ENCODE measurements around the gene SCN1A. TPM values are rescaled to one million over a fixed set of nuclear protein-coding genes. Genes with fewer than 3 reads are reported as not detected.

Gene SCN1A
- total and polyA plus RNA-seq, 2 of the 13 experiments (the other 11 are each of a cell fraction or from before 2014, with no cell fraction given) = 19.9 to 39.4 TPM

DNA sequence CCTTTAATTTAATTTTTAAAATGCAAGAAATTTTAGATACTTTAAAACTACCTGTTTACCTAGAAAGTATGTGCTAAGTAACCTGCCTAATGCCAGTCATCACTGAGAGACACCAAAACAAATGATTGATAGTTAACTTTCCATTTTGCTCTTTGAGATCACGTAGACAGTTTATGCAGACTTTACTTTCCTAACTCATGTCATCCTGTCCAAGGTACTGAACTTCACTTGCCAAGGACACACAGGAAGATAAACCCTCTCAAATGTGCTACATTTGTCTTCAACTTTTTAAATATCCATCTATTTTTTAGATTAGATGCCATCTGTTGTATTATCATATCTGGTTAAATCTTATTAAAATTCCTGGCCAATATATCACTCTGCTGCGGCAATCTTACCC, 20.1 kb upstream of the SCN1A start (continued):
- TF ChIP-seq, protein P1, sequence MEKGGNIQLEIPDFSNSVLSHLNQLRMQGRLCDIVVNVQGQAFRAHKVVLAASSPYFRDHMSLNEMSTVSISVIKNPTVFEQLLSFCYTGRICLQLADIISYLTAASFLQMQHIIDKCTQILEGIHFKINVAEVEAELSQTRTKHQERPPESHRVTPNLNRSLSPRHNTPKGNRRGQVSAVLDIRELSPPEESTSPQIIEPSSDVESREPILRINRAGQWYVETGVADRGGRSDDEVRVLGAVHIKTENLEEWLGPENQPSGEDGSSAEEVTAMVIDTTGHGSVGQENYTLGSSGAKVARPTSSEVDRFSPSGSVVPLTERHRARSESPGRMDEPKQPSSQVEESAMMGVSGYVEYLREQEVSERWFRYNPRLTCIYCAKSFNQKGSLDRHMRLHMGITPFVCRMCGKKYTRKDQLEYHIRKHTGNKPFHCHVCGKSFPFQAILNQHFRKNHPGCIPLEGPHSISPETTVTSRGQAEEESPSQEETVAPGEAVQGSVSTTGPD (CRISPR knock-in tag; IDR thresholded peaks at IDR 0.05) = no peak
- TF ChIP-seq MBNL3 (CRISPR knock-in tag; conservative IDR thresholded peaks at IDR 0.05) (no peak), GZF1 (CRISPR knock-in tag; IDR thresholded peaks at IDR 0.05) (no peak), ZNF841 (CRISPR knock-in tag; IDR thresholded peaks at IDR 0.05; ENCODE audit: borderline replicate concordance) (no peak), ZNF225 (CRISPR knock-in tag; IDR thresholded peaks at IDR 0.05) (no peak), GATA4 (IDR thresholded peaks at IDR 0.05; ENCODE audit: borderline replicate concordance, low read depth) (no peak), MAFK (conservative IDR thresholded peaks at IDR 0.05 in 1 of 2, IDR thresholded peaks at IDR 0.05 in 1 of 2; ENCODE audit: low read length in 2 of 2) (no peak), MXD4 (CRISPR knock-in tag; IDR thresholded peaks at IDR 0.05) (peak; percentile 60; the same call in 1 of the 2 replicates), ZNF317 (CRISPR knock-in tag; IDR thresholded peaks at IDR 0.05) (0 out of 2 replicates have a peak, but pooled peaks have one; percentile 35), ZNF879 (CRISPR knock-in tag; IDR thresholded peaks at IDR 0.05) (no peak), ZSCAN9 (CRISPR knock-in tag; IDR thresholded peaks at IDR 0.05; ENCODE audit: borderline replicate concordance) (peak; percentile 77; the same call in 1 of the 2 replicates), XRCC5 (optimal IDR thresholded peaks at IDR 0.05; ENCODE audit: low read length) (no peak), GATAD2A (CRISPR knock-in tag; IDR thresholded peaks at IDR 0.05) (0 out of 2 replicates have a peak, but pooled peaks have one; percentile 17), ZBTB1 (CRISPR knock-in tag; IDR thresholded peaks at IDR 0.05; ENCODE audit: borderline replicate concordance) (no peak), ZNF749 (CRISPR knock-in tag; IDR thresholded peaks at IDR 0.05; ENCODE audit: borderline replicate concordance) (no peak), NBN (conservative IDR thresholded peaks at IDR 0.05) (no peak), CENPT (CRISPR knock-in tag; IDR thresholded peaks at IDR 0.05; ENCODE audit: low read depth) (no peak), HDAC1 (CRISPR knock-in tag; IDR thresholded peaks at IDR 0.05) (peak; percentile 41; the same call in 1 of the 2 replicates), ZBTB21 (CRISPR knock-in tag; IDR thresholded peaks at IDR 0.05) (no peak), ZFP36 (IDR thresholded peaks at IDR 0.05; ENCODE audit: borderline replicate concordance, low read depth, low read length, partially characterized antibody) (no peak), ZBTB42 (CRISPR knock-in tag; IDR thresholded peaks at IDR 0.05) (no peak)
- TF ChIP-seq, protein P2, sequence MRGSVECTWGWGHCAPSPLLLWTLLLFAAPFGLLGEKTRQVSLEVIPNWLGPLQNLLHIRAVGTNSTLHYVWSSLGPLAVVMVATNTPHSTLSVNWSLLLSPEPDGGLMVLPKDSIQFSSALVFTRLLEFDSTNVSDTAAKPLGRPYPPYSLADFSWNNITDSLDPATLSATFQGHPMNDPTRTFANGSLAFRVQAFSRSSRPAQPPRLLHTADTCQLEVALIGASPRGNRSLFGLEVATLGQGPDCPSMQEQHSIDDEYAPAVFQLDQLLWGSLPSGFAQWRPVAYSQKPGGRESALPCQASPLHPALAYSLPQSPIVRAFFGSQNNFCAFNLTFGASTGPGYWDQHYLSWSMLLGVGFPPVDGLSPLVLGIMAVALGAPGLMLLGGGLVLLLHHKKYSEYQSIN (CRISPR knock-in tag; IDR thresholded peaks at IDR 0.05; ENCODE audit: borderline replicate concordance) = no peak
- TF ChIP-seq, protein P3, sequence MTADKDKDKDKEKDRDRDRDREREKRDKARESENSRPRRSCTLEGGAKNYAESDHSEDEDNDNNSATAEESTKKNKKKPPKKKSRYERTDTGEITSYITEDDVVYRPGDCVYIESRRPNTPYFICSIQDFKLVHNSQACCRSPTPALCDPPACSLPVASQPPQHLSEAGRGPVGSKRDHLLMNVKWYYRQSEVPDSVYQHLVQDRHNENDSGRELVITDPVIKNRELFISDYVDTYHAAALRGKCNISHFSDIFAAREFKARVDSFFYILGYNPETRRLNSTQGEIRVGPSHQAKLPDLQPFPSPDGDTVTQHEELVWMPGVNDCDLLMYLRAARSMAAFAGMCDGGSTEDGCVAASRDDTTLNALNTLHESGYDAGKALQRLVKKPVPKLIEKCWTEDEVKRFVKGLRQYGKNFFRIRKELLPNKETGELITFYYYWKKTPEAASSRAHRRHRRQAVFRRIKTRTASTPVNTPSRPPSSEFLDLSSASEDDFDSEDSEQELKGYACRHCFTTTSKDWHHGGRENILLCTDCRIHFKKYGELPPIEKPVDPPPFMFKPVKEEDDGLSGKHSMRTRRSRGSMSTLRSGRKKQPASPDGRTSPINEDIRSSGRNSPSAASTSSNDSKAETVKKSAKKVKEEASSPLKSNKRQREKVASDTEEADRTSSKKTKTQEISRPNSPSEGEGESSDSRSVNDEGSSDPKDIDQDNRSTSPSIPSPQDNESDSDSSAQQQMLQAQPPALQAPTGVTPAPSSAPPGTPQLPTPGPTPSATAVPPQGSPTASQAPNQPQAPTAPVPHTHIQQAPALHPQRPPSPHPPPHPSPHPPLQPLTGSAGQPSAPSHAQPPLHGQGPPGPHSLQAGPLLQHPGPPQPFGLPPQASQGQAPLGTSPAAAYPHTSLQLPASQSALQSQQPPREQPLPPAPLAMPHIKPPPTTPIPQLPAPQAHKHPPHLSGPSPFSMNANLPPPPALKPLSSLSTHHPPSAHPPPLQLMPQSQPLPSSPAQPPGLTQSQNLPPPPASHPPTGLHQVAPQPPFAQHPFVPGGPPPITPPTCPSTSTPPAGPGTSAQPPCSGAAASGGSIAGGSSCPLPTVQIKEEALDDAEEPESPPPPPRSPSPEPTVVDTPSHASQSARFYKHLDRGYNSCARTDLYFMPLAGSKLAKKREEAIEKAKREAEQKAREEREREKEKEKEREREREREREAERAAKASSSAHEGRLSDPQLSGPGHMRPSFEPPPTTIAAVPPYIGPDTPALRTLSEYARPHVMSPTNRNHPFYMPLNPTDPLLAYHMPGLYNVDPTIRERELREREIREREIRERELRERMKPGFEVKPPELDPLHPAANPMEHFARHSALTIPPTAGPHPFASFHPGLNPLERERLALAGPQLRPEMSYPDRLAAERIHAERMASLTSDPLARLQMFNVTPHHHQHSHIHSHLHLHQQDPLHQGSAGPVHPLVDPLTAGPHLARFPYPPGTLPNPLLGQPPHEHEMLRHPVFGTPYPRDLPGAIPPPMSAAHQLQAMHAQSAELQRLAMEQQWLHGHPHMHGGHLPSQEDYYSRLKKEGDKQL (CRISPR knock-in tag; IDR thresholded peaks at IDR 0.05; ENCODE audit: low read depth) = no peak
- TF ChIP-seq, protein P4, sequence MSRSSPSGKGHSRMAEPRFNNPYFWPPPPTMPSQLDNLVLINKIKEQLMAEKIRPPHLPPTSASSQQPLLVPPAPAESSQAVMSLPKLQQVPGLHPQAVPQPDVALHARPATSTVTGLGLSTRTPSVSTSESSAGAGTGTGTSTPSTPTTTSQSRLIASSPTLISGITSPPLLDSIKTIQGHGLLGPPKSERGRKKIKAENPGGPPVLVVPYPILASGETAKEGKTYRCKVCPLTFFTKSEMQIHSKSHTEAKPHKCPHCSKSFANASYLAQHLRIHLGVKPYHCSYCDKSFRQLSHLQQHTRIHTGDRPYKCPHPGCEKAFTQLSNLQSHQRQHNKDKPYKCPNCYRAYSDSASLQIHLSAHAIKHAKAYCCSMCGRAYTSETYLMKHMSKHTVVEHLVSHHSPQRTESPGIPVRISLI (CRISPR knock-in tag; IDR thresholded peaks at IDR 0.05; ENCODE audit: borderline replicate concordance) = no peak
